Common myeloid progenitor, CD34-positive (primary cell): ENCODE data around the gene RALY.

Source experiments
- CTCF ChIA-PET: fragments of 350-600 bp; sonication (Branson Sonifier 250); formaldehyde crosslinking; loops from one replicate; lab custom pipeline; 2021; ENCODE audit warnings: antibody characterized with exemption; lab: Charles Lee
- POLR2A ChIA-PET: fragments of 350-600 bp; sonication (Branson Sonifier 250); formaldehyde crosslinking; loops from one replicate; lab custom pipeline; 2021; ENCODE audit warnings: antibody characterized with exemption; lab: Charles Lee
- DNase-seq, 3 donors: peaks; one replicate each; pipeline versions ENCODE4 v3.0.0 to v3.0.0-alpha.2; 2013
- H3K27ac ChIP-seq, 2 experiments: 1 replicate in 1 of 2; 2 replicates in 1 of 2; pipeline ENCODE4 v1.7.0; 2013; ENCODE audit warnings: inconsistent platforms in 2 of 2, low read length in 2 of 2, mild to moderate bottlenecking in 2 of 2, low read depth in 1 of 2, moderate library complexity in 1 of 2; ENCODE audit not compliant: severe bottlenecking in 2 of 2, insufficient read depth in 1 of 2, poor library complexity in 1 of 2
- H3K27me3 ChIP-seq, 5 experiments: replicated peaks in 2 of 5; 1 replicate in 3 of 5; 2 replicates in 2 of 5; pipeline versions ENCODE4 v1.6.1 to v1.7.0; 2013; ENCODE audit warnings: low read length in 4 of 5, mild to moderate bottlenecking in 2 of 5, moderate library complexity in 2 of 5, inconsistent platforms in 1 of 5; ENCODE audit not compliant: insufficient read depth in 5 of 5, control insufficient read depth in 4 of 5
- H3K36me3 ChIP-seq, 4 experiments: 1 replicate in 2 of 4; 2 replicates in 2 of 4; pipeline versions ENCODE4 v1.6.1 to v1.7.0; 2013; ENCODE audit warnings: low read length in 3 of 4, control low read depth in 1 of 4, mild to moderate bottlenecking in 1 of 4; ENCODE audit not compliant: control insufficient read depth in 4 of 4, insufficient read depth in 4 of 4
- H3K4me1 ChIP-seq, 4 experiments: 1 replicate in 3 of 4; 2 replicates in 1 of 4; pipeline versions ENCODE4 v1.6.1 to v1.7.1; 2013; ENCODE audit warnings: low read length in 3 of 4, mild to moderate bottlenecking in 3 of 4, control low read depth in 1 of 4, inconsistent platforms in 1 of 4, moderate library complexity in 1 of 4; ENCODE audit not compliant: control insufficient read depth in 4 of 4, insufficient read depth in 4 of 4; ENCODE audit errors: control extremely low read depth in 1 of 4
- H3K4me3 ChIP-seq, 7 experiments: 1 replicate in 4 of 7; 2 replicates in 3 of 7; pipeline versions ENCODE4 v1.5.1 to v1.7.0; 2013; ENCODE audit warnings: mild to moderate bottlenecking in 7 of 7, low read length in 6 of 7, moderate library complexity in 6 of 7, inconsistent platforms in 2 of 7, low read depth in 2 of 7, control low read depth in 1 of 7; ENCODE audit not compliant: insufficient read depth in 4 of 7, control insufficient read depth in 1 of 7; ENCODE audit errors: extremely low read depth in 1 of 7
- H3K9me3 ChIP-seq, 5 experiments: 1 replicate in 4 of 5; 2 replicates in 1 of 5; pipeline versions ENCODE4 v1.6.1 to v1.7.1; 2013; ENCODE audit warnings: low read length in 4 of 5, mild to moderate bottlenecking in 2 of 5, inconsistent platforms in 1 of 5, low read depth in 1 of 5, moderate library complexity in 1 of 5; ENCODE audit not compliant: control insufficient read depth in 4 of 5, insufficient read depth in 2 of 5; ENCODE audit errors: control extremely low read depth in 1 of 5
- WGBS: methylation state at CpG from one replicate; pipeline ENCODE4 v1.1.5; 2013; ENCODE audit not compliant: insufficient coverage; 5-methylcytosine and 5-hydroxymethylcytosine counted together

RALY gene

DNA sequence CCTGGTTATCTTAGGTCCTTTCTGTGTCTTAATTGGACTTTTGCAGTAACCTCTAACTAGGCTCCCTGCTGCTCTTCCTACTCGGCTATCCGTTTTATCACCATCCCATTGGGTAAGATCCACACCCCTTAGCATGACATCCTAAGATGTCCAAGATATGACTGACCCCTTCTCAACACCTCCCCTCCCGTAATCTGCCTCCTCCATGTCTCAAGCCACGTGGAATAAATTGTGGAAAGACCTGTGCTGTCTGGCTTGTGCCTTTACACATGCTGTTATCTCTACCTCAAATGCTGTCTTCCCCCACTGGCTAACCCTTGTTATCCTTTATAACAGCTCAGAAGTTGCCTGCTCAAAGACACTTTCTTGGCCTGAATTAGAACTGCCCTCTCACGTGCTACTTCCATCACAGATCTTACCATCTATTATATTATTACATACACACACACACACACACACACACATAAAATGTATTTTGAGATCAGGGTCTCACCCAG, 91.9 kb downstream of the RALY start:
- WGBS = 98% methylated on average over 5 of the region's 5 CpGs
- CTCF ChIA-PET = no interaction called here
- no peaks in the 10 kb centered on the region for H3K27me3 ChIP-seq
- H3K4me3 ChIP-seq = no peak overlapping the region
- peak in 1 of 3 donors; percentile 30 for DNase-seq
- H3K4me1 ChIP-seq = peaks cover 0 to 7% (median 2%) of the 10 kb centered on the region in 4 experiments
- no peak overlapping the region for H3K27ac ChIP-seq
- H3K36me3 ChIP-seq = peaks cover 28 to 87% (median 52%) of the 10 kb centered on the region in 4 experiments
- H3K9me3 ChIP-seq = no peaks in the 10 kb centered on the region
- POLR2A ChIA-PET = interaction anchor here (0.7 kb wide), 1 partner anchor 365 kb away, joined by 4 read pairs; no protein-coding TSS in a partner anchor

DNA sequence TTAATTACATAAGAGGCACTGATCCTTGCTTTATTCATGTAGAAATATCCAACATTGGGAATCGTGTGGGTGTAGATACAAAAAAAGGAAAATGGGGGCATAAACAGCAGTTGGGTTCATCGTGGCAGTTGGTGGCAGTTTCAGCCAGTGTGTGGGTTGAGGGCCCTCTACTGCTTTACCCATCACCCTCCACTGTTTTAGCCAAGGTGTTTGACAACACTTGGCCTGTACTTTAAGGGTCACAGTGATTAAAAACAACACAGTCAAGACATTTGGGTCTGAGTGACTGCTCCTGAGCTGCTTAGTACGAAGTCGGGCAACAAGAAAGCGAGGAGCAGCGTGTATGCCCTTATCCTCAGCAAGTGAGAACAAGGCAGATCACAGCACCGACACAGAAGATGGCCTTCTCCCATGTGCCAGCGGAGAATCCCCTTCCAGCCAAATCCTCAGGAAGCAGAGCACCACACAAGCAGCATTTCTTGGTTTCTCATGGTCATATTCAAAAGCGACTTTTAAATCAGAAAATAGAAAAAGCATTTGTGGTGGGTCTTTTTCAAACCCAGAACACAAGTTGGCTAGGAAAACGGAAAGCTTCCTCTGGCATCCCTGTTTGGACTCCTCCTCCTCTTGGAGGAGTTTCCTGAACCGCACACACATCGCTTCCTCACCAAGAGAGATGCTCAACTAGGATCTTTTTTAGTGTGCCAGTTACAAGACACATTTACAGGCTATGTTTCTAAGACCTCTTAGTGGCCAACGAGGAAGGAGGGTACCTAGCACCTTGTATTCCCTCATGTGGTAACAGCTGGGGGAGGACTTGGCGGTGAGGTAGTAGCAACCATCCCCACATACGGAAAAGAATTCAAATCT, 94.8 kb downstream of the RALY start:
- Histone ChIP-seq H3K9me3 (no peaks in the 10 kb centered on the region), H3K36me3 (peaks cover 38 to 84% (median 57%) of the 10 kb centered on the region in 4 experiments), H3K27ac (no peak overlapping the region), H3K4me3 (no peak overlapping the region), H3K4me1 (peaks cover 0 to 4% (median 1%) of the 10 kb centered on the region in 4 experiments), H3K27me3 (no peaks in the 10 kb centered on the region)
- 95% methylated on average over 15 of the region's 15 CpGs for WGBS
- ChIA-PET POLR2A (no interaction called here), CTCF (no interaction called here)
- DNase-seq = no peak

DNA sequence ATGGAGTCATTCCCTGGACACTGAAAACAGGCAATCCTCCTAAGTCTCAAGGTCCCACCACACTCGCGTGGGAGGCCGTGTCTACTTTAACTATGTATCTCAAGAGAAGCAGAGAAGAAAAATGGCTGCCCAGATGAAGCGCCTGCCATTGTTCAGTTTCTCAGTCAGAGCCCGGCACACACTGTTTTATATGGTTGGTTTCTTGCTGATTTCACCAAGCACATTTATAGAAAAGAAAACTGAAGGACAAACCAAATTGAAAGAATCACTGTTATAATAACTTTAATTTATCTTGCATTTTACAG, 95.4 kb downstream of the RALY start:
- Histone ChIP-seq H3K27me3 (no peaks in the 10 kb centered on the region), H3K9me3 (no peaks in the 10 kb centered on the region), H3K27ac (no peak overlapping the region), H3K36me3 (peaks cover 40 to 84% (median 59%) of the 10 kb centered on the region in 4 experiments), H3K4me1 (no peaks in the 10 kb centered on the region), H3K4me3 (no peak overlapping the region)
- no CpG with 5 or more reads among the region's 5 CpGs for WGBS
- ChIA-PET POLR2A (no interaction called here), CTCF (no interaction called here)
- no peak for DNase-seq

DNA sequence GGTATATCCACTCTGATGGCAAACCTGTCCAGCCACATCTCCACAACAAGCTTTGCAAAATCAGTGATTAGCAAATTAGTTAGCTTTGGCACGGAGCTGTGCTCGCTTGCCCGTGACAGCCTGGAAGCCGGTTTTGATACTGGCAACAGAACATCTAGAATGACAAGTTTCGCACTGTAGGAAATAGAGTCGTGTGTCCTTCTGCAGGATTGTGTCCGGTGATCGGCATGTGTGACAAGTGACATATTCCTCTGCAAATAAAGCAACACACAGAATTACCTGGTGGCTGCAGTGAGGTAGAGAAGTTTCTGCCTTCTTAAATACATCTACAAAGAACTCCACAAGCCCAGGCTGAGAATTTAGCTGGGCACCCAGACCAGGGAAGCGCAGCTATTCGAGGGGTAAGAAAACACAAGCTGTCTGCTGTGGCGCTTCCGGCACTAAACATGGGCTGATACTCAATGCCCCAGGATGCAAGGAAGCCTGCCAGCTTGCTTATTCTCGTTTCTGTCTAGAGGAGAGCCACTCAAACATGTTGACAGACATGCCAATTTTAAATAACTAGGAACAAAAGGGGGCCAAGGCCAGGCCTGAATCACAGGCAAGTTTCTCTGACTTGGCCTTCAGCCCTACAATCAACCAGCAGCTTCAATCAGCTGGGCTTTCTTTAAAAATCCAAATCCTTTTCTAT, 96.1 kb downstream of the RALY start:
- no peaks in the 10 kb centered on the region for H3K9me3 ChIP-seq
- no peaks in the 10 kb centered on the region for H3K27me3 ChIP-seq
- DNase-seq = no peak
- POLR2A ChIA-PET = no interaction called here
- H3K27ac ChIP-seq = no peak overlapping the region
- H3K36me3 ChIP-seq = peaks cover 33 to 85% (median 60%) of the 10 kb centered on the region in 4 experiments
- H3K4me3 ChIP-seq = no peak overlapping the region
- CTCF ChIA-PET = interaction anchor here (1.0 kb wide), 1 partner anchor 39 kb away, joined by 3 read pairs; no protein-coding TSS in a partner anchor
- H3K4me1 ChIP-seq = no peaks in the 10 kb centered on the region
- 100% methylated on average over 11 of the region's 13 CpGs for WGBS

DNA sequence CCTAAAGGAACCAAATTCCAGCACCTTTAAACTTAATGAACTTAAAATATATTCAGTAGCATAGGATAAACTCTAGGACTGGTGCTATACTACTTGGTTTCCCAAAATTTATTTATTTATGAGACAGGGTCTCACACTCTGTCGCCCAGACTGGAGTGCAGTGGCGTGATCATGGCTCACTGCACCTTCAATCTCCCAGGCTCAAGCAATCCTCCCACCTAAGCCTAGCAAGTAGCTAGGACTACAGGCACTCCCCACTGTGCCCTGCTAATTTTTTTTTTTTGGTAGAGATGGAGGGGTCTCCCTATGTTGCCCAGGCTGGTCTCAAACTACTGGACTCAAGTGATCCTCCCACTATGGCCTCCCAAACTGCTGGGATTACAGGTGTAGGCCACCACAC, 96.9 kb downstream of the RALY start:
- H3K4me1 ChIP-seq = no peaks in the 10 kb centered on the region
- H3K27me3 ChIP-seq = no peaks in the 10 kb centered on the region
- WGBS = 100% methylated on average over 2 of the region's 2 CpGs
- peak overlapping the region; percentile 25 to 59 for H3K27ac ChIP-seq
- CTCF ChIA-PET = interaction anchor here (1.0 kb wide), 1 partner anchor 38 kb away, joined by 3 read pairs; no protein-coding TSS in a partner anchor
- no peak for DNase-seq
- H3K9me3 ChIP-seq = no peaks in the 10 kb centered on the region
- no peak overlapping the region for H3K4me3 ChIP-seq
- POLR2A ChIA-PET = no interaction called here
- H3K36me3 ChIP-seq = peaks cover 32 to 87% (median 64%) of the 10 kb centered on the region in 4 experiments

DNA sequence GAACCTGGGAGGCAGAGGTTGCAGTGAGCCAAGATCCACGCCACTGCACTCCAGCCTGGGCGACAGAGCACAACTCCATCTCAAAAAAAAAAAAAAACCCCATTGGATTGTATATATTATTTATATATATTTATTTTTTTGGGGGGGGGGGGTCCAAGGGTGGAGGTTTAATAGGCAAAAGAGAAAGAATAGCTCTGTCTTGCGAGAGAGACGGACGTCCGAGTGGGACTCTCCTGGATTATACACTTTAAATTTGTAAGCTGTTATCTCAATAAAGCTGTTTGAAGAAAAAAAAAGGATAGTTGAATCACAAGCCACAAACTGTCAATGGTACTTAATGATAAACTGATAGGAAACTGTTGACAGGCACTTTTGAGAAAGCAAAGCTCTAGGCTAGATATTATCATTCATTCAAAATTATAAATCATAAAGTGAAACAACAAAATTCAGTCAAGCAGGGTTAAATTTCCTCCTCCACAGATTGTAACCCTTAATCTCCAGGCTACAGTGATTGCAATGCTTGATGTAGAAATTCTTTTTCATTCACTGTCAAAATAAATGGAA, 98.0 kb downstream of the RALY start:
- H3K27ac ChIP-seq = no peak overlapping the region
- ChIA-PET CTCF (no interaction called here), POLR2A (no interaction called here)
- no peak for DNase-seq
- H3K27me3 ChIP-seq = no peaks in the 10 kb centered on the region
- no peaks in the 10 kb centered on the region for H3K4me1 ChIP-seq
- no CpG with 5 or more reads among the region's 6 CpGs for WGBS
- H3K9me3 ChIP-seq = no peaks in the 10 kb centered on the region
- H3K4me3 ChIP-seq = no peak overlapping the region
- peaks cover 32 to 88% (median 71%) of the 10 kb centered on the region in 4 experiments for H3K36me3 ChIP-seq
